Heart left ventricle (tissue), 16 donors: Measurements from ENCODE around the gene RBM4B. TPM values are rescaled to one million over a fixed set of nuclear protein-coding genes. Genes with fewer than 3 reads are reported as not detected.

Source experiments
- ATAC-seq, 4 donors: fragments of 200-7000 bp; cut with Tn5 transposase; one replicate each; pipeline ENCODE4 v1.9.1; 2020 to 2022; ENCODE audit warnings: moderate library complexity in 4 of 4, mild to moderate bottlenecking in 3 of 4, moderate number of reproducible peaks in 1 of 4
- DNase-seq, 5 donors: peaks; one replicate each; pipeline ENCODE4 v3.0.0-alpha.2; 2020
- H3K27ac ChIP-seq, 12 donors: fragments of 200-600 bp; sonication (generic) in 4 of 12; one replicate each; pipeline versions ENCODE4 v1.5.0 to v1.8.0; 2016 to 2022; ENCODE audit warnings: mild to moderate bottlenecking in 2 of 12
- H3K27me3 ChIP-seq, 9 donors: fragments of 200-600 bp; sonication (generic) in 2 of 9; one replicate each; pipeline versions ENCODE4 v1.5.1 to v1.8.0; 2016 to 2022; ENCODE audit warnings: mild to moderate bottlenecking in 3 of 9
- H3K36me3 ChIP-seq, 9 donors: fragments of 200-600 bp; sonication (generic) in 2 of 9; one replicate each; pipeline versions ENCODE4 v1.5.0 to v1.8.0; 2018 to 2022; ENCODE audit warnings: mild to moderate bottlenecking in 2 of 9
- H3K4me1 ChIP-seq, 12 donors: fragments of 200-600 bp; sonication (generic) in 4 of 12; one replicate each; pipeline versions ENCODE4 v1.5.0 to v1.8.0; 2016 to 2022; ENCODE audit warnings: mild to moderate bottlenecking in 3 of 12
- H3K4me3 ChIP-seq, 12 donors: fragments of 200-600 bp; sonication (generic) in 4 of 12; one replicate each; pipeline versions ENCODE4 v1.5.0 to v1.8.0; 2017 to 2022; ENCODE audit warnings: mild to moderate bottlenecking in 9 of 12, moderate library complexity in 4 of 12
- H3K9me3 ChIP-seq, 12 donors: fragments of 200-600 bp; sonication (generic) in 4 of 12; one replicate each; pipeline versions ENCODE4 v1.5.0 to v1.8.0; 2016 to 2022; ENCODE audit warnings: mild to moderate bottlenecking in 1 of 12
- POLR2A ChIP-seq, 2 donors: fragments of 450-650 bp; IDR thresholded peaks; one replicate each; pipeline ENCODE4 v1.6.1; 2017; ENCODE audit warnings: antibody characterized with exemption in 2 of 2, mild to moderate bottlenecking in 2 of 2, moderate library complexity in 2 of 2
- WGBS, 4 donors: extraction: QIAGEN DNeasy Blood & Tissue Kit in 2 of 4; methylation state at CpG; one replicate each; pipeline versions ENCODE4 v1.1.5 to v1.1.7; 2013 to 2018; 5-methylcytosine and 5-hydroxymethylcytosine counted together
- intact Hi-C, 10 donors: fragments of 100-400 bp; cut with DNase I; formaldehyde crosslinking; loops; one replicate each; pipeline versions ENCODE4 v1.11.1 to v1.14.2; 2022
- polyA plus RNA-seq, 2 donors: library from polyadenylated mRNA; stranded (reverse); fragments of 200-250 nt; gene quantifications; one replicate each; pipeline ENCODE4 v1.2.3, GENCODE V29; 2013
- total RNA-seq, 9 donors: library from RNA; depleted of rRNA in 2 of 9; stranded (reverse); fragments of >200 nt in 2 of 9; fragmentation: NEBNext Ultra II Directional in 3 of 9; extraction: Animal tissue kit (Norgen Biotek cat#: 25700) in 3 of 9; gene quantifications; one replicate each; pipeline versions ENCODE4 v1.1.0 to v1.2.4, GENCODE V29; 2016 to 2023
- TF ChIP-seq, protein P1 (sequence below), 12 donors: fragments of 200-600 bp; sonication (generic) in 4 of 12; IDR thresholded peaks; one replicate each; pipeline versions ENCODE4 v1.5.0 to v1.8.0; 2018 to 2022; ENCODE audit warnings: antibody characterized with exemption in 12 of 12, mild to moderate bottlenecking in 5 of 12
- donor health status: ischemic (EF 13 %, LVEDD 7.1; RV severe dilation, severe dysfunction).
- donor health status: healthy with polysubstance abuse.
- donor health status: DM: no; HTN: yes; CAD: no.
- donor health status: DM: no; HTN: no; CAD: no.
- donor health status: ischemic (EF 25% LVEDD 6.9; RV normal size, moderate dysfunction).
- donor health status: ischemic (EF 25% LVEDD 5.7; RV mildly dilated, moderate dysfunction).
- donor health status: healthy.
- donor health status: DM: yes; HTN: yes; CAD: no.
- donor health status: ischemic (EF 35%, LVEDD 5.7; RV mildly dilated, moderate dysfunction).
- donor health status: nonischemic (EF 11% LVEDD 7.7; RV severe dilation, severe dysfunction).
- donor health status: DM: yes; HTN: yes; CAD: no.
- donor health status: PGD.
- donor health status: ischemic (EF 29% LVEDD 5.4; RV normal size, mild dysfunction).
- donor health status: nonischemic (EF 23%, LVEDD 6.1; RV moderate dilation, normal function).

The RBM4B gene
- total and polyA plus RNA-seq, 11 donors: 7.0 to 13.3 (median 10.0) TPM

DNA sequence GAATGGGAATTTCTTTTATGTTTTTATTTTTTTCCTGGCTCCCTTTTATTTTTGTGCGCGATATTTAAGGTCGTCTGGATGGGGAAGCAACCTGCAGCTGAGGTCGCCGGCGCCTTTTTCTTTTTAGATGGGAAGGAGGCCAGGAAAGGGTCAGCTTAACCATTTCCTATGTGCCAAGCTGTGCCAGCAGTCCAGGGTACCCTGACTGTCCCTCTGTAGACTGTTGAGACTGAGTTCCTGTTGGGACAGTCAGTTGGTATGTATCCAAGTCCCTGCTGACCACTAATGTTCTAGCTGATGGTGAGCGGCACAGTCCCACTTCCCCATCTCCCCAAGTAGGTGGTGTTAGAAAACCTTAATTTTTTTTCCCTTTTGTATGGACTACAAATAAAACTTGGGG lies 50.8 kb downstream of the RBM4B start:
- H3K27ac ChIP-seq: peak overlapping the region in 1 of 12 donors; percentile 98
- H3K4me1 ChIP-seq: peaks cover 4 to 47% (median 34%) of the 10 kb centered on the region in 12 donors
- intact Hi-C loops: loop anchor here in 2 of 10 donors (10.0 kb wide), 1 partner anchor 48 kb away; the partner anchor contains the start of gene RBM4B (in 2 of the 2)
- H3K4me3 ChIP-seq: no peak overlapping the region
- TF ChIP-seq POLR2A (IDR thresholded peaks at IDR 0.05): no peak
- TF ChIP-seq, protein P1, sequence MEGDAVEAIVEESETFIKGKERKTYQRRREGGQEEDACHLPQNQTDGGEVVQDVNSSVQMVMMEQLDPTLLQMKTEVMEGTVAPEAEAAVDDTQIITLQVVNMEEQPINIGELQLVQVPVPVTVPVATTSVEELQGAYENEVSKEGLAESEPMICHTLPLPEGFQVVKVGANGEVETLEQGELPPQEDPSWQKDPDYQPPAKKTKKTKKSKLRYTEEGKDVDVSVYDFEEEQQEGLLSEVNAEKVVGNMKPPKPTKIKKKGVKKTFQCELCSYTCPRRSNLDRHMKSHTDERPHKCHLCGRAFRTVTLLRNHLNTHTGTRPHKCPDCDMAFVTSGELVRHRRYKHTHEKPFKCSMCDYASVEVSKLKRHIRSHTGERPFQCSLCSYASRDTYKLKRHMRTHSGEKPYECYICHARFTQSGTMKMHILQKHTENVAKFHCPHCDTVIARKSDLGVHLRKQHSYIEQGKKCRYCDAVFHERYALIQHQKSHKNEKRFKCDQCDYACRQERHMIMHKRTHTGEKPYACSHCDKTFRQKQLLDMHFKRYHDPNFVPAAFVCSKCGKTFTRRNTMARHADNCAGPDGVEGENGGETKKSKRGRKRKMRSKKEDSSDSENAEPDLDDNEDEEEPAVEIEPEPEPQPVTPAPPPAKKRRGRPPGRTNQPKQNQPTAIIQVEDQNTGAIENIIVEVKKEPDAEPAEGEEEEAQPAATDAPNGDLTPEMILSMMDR (IDR thresholded peaks at IDR 0.05): no peak
- 82 to 91% (median 89%) methylated on average over 7 of the region's 7 CpGs for WGBS, 4 donors
- H3K27me3 ChIP-seq: no peaks in the 10 kb centered on the region
- H3K36me3 ChIP-seq: peaks cover 3 to 97% (median 80%) of the 10 kb centered on the region in 9 donors
- H3K9me3 ChIP-seq: no peaks in the 10 kb centered on the region
- no peak for DNase-seq
- peak in 1 of 4 donors; percentile 29 for ATAC-seq

- no peaks in the 10 kb centered on the region for H3K9me3 ChIP-seq
- no peak for ATAC-seq
- DNase-seq: no peak
- no peak overlapping the region for H3K4me3 ChIP-seq
- H3K27me3 ChIP-seq: no peaks in the 10 kb centered on the region
- peak overlapping the region in 1 of 12 donors; percentile 98 for H3K27ac ChIP-seq
- TF ChIP-seq, protein P1 (IDR thresholded peaks at IDR 0.05): no peak
- TF ChIP-seq POLR2A (IDR thresholded peaks at IDR 0.05): no peak
- peaks cover 3 to 93% (median 85%) of the 10 kb centered on the region in 9 donors for H3K36me3 ChIP-seq
- H3K4me1 ChIP-seq: peaks cover 4 to 52% (median 40%) of the 10 kb centered on the region in 12 donors
- WGBS, 4 donors: 95 to 97% (median 96%) methylated on average over 25 of the region's 25 CpGs
- intact Hi-C loops: loop anchor here in 2 of 10 donors (10.0 kb wide), 1 partner anchor 48 kb away; the partner anchor contains the start of gene RBM4B (in 2 of the 2)
Measured at GRCh38 chr11:66626382-66626781, 51.3 kb downstream of the RBM4B start.

DNA sequence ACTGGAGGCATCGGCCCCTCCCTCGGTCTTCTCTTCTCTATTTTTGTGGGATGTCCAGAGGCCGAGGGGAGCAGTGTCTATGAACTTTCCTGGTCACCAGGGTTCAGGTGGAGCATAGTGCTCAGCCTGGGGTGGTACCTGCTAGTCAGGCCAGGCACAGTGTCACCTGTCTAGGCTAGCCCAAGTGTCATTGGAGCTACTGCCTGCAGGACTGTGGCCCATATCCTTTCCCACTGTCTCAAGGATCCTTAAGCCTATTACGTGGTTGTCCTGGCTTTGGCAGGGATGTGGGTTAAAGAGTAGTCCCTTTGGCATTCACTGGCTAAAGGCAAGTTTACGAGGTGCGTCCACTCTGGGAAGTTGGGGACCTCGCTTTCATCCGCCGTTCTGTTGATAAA lies 51.9 kb downstream of the RBM4B start:
- WGBS, 4 donors: 87 to 92% (median 90%) methylated on average over 7 to 9 of the region's 9 CpGs
- DNase-seq (no peak), ATAC-seq (no peak)
- H3K4me3 ChIP-seq: no peak overlapping the region
- peaks cover 6 to 59% (median 46%) of the 10 kb centered on the region in 12 donors for H3K4me1 ChIP-seq
- peak overlapping the region in 1 of 12 donors; percentile 98 for H3K27ac ChIP-seq
- H3K9me3 ChIP-seq: no peaks in the 10 kb centered on the region
- TF ChIP-seq POLR2A (IDR thresholded peaks at IDR 0.05): no peak
- TF ChIP-seq, protein P1 (IDR thresholded peaks at IDR 0.05): no peak
- no peaks in the 10 kb centered on the region for H3K27me3 ChIP-seq
- peaks cover 3 to 96% (median 85%) of the 10 kb centered on the region in 9 donors for H3K36me3 ChIP-seq
- intact Hi-C loops: loop anchor here in 2 of 10 donors (10.0 kb wide), 1 partner anchor 49 kb away; the partner anchor contains the start of gene RBM4B (in 2 of the 2)

DNA sequence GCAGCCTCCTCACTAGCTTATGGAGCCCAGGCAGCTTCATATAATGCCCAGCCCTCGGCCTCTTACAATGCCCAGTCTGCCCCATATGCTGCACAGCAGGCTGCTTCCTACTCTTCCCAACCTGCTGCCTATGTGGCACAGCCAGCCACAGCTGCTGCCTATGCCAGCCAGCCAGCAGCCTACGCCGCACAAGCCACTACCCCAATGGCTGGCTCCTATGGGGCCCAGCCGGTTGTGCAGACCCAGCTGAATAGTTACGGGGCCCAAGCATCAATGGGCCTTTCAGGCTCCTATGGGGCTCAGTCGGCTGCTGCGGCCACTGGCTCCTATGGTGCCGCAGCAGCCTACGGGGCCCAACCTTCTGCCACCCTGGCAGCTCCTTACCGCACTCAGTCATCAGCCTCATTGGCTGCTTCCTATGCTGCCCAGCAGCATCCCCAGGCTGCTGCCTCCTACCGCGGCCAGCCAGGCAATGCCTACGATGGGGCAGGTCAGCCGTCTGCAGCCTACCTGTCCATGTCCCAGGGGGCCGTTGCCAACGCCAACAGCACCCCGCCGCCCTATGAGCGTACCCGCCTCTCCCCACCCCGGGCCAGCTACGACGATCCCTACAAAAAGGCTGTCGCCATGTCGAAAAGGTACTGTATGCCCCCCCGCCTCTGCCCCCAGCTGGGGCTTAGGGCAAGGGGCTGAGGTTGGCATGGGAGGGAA lies 52.5 kb downstream of the RBM4B start:
- 95 to 96% (median 96%) methylated on average over 9 to 26 of the region's 26 CpGs for WGBS, 4 donors
- no peak for DNase-seq
- intact Hi-C loops: loop anchor here in 2 of 10 donors (10.0 kb wide), 1 partner anchor 50 kb away; the partner anchor contains the start of gene RBM4B (in 2 of the 2)
- peak overlapping the region in 1 of 12 donors; percentile 98 for H3K27ac ChIP-seq
- H3K4me1 ChIP-seq: peaks cover 6 to 64% (median 51%) of the 10 kb centered on the region in 12 donors
- no peaks in the 10 kb centered on the region for H3K27me3 ChIP-seq
- no peaks in the 10 kb centered on the region for H3K9me3 ChIP-seq
- peaks cover 3 to 93% (median 83%) of the 10 kb centered on the region in 9 donors for H3K36me3 ChIP-seq
- no peak overlapping the region for H3K4me3 ChIP-seq
- no peak for ATAC-seq
- TF ChIP-seq POLR2A (IDR thresholded peaks at IDR 0.05): no peak
- TF ChIP-seq, protein P1 (IDR thresholded peaks at IDR 0.05): no peak
